ENCODE results near the gene WDR33.

The WDR33 gene

GRCh38 chr2:127719301-127720218, 91.4 kb downstream of the WDR33 start:
- no peak for DNase-seq (ENCODE audit: low spot score)

- no peak for DNase-seq (ENCODE audit: low spot score)
These were observed 92.7 kb downstream of the WDR33 start for GRCh38 chr2:127718271-127718670.

GRCh38 chr2:127715778-127716449, 95.1 kb downstream of the WDR33 start:
- no peak for DNase-seq (ENCODE audit: low spot score)

GRCh38 chr2:127713562-127713961, 97.4 kb downstream of the WDR33 start:
- no peak for DNase-seq (ENCODE audit: low spot score)

- no peak for DNase-seq (ENCODE audit: low spot score)
These were observed 98.0 kb downstream of the WDR33 start for GRCh38 chr2:127712999-127713398.

- no peak for DNase-seq (ENCODE audit: low spot score)
These were observed 101.6 kb downstream of the WDR33 start for GRCh38 chr2:127709336-127709735.

GRCh38 chr2:127707890-127708648, 102.9 kb downstream of the WDR33 start:
- no peak for DNase-seq (ENCODE audit: low spot score)

GRCh38 chr2:127706215-127706990, 104.6 kb downstream of the WDR33 start:
- no peak for DNase-seq (ENCODE audit: low spot score)

GRCh38 chr2:127705391-127706065, 105.4 kb downstream of the WDR33 start:
- DNase-seq (ENCODE audit: low spot score), result no peak

GRCh38 chr2:127704641-127705390, 106.2 kb downstream of the WDR33 start:
- no peak for DNase-seq (ENCODE audit: low spot score)

GRCh38 chr2:127703282-127703681, 107.7 kb downstream of the WDR33 start:
- no peak for DNase-seq (ENCODE audit: low spot score)

- no peak for DNase-seq (ENCODE audit: low spot score)
These were observed 108.5 kb downstream of the WDR33 start for GRCh38 chr2:127702395-127703009.

GRCh38 chr2:127701651-127702394, 109.1 kb downstream of the WDR33 start:
- peak; percentile 86 for DNase-seq (ENCODE audit: low spot score)

GRCh38 chr2:127701193-127701650, 109.7 kb downstream of the WDR33 start, which contains the start of gene SFT2D3:
TSS of gene SFT2D3 (plus strand) at chr2:127701497. CDS start at chr2:127701529, 32 bp downstream.
- DNase-seq (ENCODE audit: low spot score), result peak; percentile 95

GRCh38 chr2:127700527-127701192, 110.3 kb downstream of the WDR33 start:
- peak; percentile 97 for DNase-seq (ENCODE audit: low spot score)

GRCh38 chr2:127698553-127699355, 112.2 kb downstream of the WDR33 start:
- DNase-seq (ENCODE audit: low spot score), result no peak

- DNase-seq (ENCODE audit: low spot score), result no peak
These were observed 113.3 kb downstream of the WDR33 start for GRCh38 chr2:127697482-127698180.

Data from SW480 (cell line).